GM19395 (cell line): ENCODE results near the gene ABCC12.
"Not testable (repeated sequence)": the region's sequence is repeated elsewhere in the genome, so short reads cannot be mapped to it uniquely, and the experiment has no call there.

Experiments used
- ATAC-seq: cut with Tn5 transposase; IDR thresholded peaks from one replicate; pipeline ENCODE4 v1.9.1; 2021; ENCODE audit warnings: mild to moderate bottlenecking, moderate library complexity; ENCODE audit not compliant: unreplicated experiment

ABCC12 gene

GRCh38 chr16:48155926-48156789 lies at the start of gene ABCC12:
TSS of gene ABCC12 (minus strand) at chr16:48155993. CDS start at chr16:48146424, 9,569 bp downstream.
- ATAC-seq: no peak

DNA sequence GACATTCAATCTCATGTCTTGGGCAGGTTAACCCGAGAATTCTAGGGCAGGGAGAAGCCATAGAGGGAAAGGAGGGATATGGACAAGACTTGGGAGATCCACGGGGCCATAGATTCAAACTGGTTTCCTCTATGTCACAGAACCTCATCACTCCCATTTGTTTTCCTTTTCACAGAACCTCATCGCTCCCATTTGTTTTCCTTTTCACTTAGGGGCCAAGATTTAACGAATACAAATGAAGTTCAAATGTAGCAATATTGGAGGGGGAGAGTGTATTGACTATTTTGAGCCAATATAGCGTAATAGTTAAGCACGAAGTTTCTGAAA lies 49.0 kb upstream of the ABCC12 start:
- ATAC-seq: no peak

- ATAC-seq: no peak
These were observed 48.4 kb upstream of the ABCC12 start for GRCh38 chr16:48203974-48204824.

- no peak for ATAC-seq
These were observed 45.9 kb upstream of the ABCC12 start for GRCh38 chr16:48201515-48202201.

GRCh38 chr16:48197294-48197693 lies 41.5 kb upstream of the ABCC12 start:
- no peak for ATAC-seq

- no peak for ATAC-seq
These were observed 39.2 kb upstream of the ABCC12 start for GRCh38 chr16:48194828-48195556.

DNA sequence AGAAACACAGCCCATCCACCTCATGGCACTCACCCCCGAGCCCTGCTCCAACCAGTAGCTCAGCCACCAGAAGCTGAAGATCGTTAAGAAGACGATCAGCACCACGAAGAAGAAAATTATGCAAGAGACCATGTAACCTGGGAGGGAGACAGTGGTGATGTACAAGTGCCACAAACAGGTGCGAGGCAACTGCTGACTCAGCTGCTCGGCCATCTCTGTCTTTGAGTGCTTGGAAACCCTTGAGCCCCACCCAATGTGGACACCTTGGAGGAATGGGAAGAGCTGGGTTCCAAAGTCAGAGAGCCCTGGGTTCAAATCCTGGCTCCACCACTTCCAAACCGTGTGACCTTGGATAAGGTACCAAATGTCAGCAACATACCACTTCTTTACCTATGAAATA lies 38.1 kb upstream of the ABCC12 start:
- no peak for ATAC-seq

DNA sequence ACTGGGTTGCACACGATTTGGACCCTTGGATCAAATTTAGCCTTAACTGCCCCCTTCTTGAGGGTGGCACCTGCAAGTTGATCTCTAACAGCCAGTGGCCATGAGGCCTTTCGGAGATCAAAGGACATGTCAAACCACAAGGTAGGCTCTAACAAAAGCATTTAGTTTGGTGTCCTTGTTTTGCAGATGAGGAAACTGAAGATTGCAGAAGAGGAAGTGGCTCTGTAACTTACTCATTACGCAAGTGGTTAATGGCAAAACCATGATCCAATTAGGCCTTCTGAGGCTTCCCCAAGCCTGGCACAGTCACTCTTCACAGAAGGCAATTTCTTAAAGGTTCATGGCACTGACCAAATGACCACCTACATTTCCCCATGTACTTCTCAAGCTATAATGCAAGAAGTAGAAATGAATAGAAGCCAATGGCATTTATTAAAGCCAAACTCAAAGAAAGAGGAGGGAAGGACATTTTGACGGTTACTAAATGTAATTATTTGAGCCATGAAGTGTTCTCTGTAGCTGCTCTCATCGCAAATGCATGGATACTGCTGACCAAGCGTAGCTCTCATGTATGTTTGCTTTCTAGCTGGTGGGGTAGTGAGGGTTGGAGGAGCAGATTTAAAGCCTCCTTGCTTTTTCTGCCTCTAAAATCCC lies 32.8 kb upstream of the ABCC12 start:
- ATAC-seq: peak; percentile 98

DNA sequence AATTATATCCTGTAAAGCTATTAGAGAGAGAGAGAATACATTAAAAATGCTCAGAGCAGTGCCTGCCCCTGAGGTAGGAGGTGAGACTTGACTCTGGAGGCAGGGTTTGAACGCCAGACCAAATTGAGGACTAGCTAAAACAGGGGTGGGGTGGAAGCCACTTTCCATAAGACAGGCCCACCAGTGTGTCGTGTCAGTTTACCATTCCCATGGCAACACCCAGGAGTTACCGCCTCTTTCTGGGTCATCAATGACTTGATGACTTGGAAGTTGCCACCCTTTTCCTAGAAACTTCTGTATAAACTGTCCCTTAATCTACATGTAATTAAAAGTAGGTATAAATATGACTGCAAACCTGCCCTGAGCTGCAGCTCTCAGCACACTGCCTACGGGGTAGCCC lies 32.0 kb upstream of the ABCC12 start:
- ATAC-seq: no peak

- ATAC-seq: no peak
These were observed 28.9 kb upstream of the ABCC12 start for GRCh38 chr16:48184681-48185080.

- ATAC-seq: no peak
These were observed 27.3 kb upstream of the ABCC12 start for GRCh38 chr16:48182979-48183537.

DNA sequence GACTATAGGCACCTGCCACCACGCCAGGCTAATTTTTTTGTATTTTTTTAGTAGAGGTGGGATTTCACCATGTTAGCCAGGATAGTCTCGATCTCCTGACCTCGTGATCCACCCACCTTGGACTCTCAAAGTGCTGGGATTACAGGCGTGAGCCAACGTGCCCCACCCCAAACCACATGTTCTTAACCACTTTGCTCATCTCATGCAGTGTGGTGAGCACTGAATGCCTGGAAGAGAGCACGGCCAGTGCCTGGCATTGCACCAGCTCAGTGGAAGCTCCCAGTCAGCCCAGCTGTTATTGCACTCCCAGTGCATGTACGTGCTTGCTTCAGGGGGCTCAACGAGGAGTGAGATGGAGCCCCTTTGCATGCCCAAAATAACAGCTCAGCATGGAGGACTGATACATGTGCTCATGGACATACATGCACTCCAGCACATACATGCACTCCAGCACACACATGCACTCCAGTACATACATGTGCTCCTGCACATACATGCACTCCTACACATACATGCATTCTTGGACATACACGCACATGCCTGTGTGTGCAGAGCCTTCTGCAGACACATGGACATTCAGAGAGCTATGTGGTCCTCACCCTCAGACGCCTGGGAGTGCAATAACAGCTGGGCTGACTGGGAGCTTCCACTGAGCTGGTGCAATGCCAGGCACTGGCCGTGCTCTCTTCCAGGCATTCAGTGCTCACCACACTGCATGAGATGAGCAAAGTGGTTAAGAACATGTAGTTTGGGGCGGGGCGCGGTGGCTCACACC lies 26.1 kb upstream of the ABCC12 start:
- ATAC-seq: not testable (repeated sequence)

GRCh38 chr16:48180868-48181480 lies 25.2 kb upstream of the ABCC12 start:
- ATAC-seq: no peak

DNA sequence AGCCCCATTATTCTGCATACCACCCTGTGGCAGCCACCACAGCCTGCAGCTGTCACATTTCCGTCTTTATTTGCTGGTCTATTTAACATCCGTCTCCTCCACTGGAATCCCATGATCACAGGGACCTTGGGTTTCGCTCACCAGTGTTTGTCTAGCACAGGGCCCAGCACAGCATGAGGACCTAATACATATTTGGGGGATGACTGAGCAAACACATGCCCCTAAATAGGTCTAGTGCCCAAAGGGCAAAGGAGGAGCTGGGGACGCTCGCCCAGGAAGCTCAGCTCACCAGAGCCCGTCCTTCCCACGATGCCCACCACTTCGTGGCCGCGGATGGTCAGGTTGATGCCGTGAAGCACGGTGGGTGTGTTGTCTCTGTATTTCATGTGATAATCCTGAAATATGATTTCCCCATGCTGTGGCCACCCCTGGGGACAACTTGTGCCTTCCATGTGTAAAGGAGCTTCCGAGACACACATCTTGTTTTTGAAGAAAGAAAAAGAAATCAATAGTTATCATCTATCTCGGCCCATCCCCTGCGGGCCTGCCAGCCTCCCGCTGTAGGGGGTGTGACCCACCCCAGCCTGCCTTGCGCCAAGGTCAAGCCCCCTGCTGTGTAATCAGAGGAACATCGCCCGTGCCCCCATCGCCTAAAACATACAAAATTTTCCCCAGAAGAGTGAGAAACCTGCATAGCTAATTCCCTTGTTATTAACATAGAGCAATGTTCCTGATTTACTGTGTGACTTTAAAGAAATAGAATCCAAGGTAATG lies 21.0 kb upstream of the ABCC12 start:
- ATAC-seq: no peak

DNA sequence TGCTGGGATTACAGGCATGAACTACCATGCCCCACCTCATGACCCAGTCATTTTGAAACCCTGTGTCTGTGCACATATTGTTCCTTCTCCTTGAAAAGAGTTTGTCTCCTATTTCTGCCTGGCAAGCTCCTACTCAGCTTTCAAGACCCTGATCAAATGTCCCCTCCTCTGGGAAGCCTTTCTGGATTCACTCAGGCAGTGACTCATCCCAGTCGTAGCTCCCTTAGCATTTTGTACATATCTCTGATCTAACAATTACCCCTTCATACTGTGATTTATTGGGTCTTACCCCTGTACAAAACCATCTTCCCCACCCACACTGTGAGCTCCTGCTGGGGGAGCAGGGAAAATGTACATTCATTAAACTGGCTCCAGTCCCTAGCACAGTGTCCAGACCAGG lies 18.1 kb upstream of the ABCC12 start:
- ATAC-seq: no peak

- no peak for ATAC-seq
These were observed 16.9 kb upstream of the ABCC12 start for GRCh38 chr16:48172682-48173081.

DNA sequence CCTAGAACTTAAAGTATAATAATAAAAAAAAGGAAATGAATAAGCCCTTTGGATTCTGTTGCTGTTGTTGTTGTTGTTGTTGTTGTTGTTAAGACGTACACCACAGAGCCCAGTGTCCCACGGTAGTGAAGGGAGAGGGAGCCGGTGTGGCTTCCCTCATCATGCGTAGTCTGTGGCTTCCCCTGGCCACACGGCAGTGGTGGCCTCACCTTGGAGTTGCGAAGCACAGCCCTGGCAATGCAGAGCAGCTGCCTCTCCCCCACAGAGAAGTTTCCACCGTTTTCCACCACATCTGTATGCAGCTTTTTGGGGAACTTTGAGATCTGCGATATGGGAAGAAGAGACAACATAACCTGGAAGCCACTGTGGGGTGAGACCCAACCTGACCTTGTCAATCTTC lies 14.1 kb upstream of the ABCC12 start:
- no peak for ATAC-seq

GRCh38 chr16:48168075-48168474 lies 12.3 kb upstream of the ABCC12 start:
- ATAC-seq: no peak
